SK-N-SH (cell line): ENCODE data around the gene SLC6A2.

ENCODE experiments used
- CHD2 ChIP-seq: fragments of 150-350 bp; IDR thresholded peaks from 2 replicates; pipeline ENCODE4 v1.6.1; 2018; ENCODE audit warnings: low read length; ENCODE audit not compliant: partially characterized antibody
- ELF1 ChIP-seq: IDR thresholded peaks from 2 replicates; pipeline ENCODE4 v1.4.0; 2012
- EP300 ChIP-seq, 2 experiments: IDR thresholded peaks; 2 replicates each; pipeline versions ENCODE4 v1.4.0 to v1.6.1; 2012; ENCODE audit warnings: borderline replicate concordance in 1 of 2, low read depth in 1 of 2, low read length in 1 of 2
- FOXM1 ChIP-seq: IDR thresholded peaks from 2 replicates; pipeline ENCODE4 v1.4.0; 2012; ENCODE audit warnings: low read depth, mild to moderate bottlenecking
- GABPA ChIP-seq: IDR thresholded peaks from 2 replicates; pipeline ENCODE4 v1.4.0; 2012; ENCODE audit warnings: low read depth, mild to moderate bottlenecking
- POLR2AphosphoS5 ChIP-seq: IDR thresholded peaks from 2 replicates; pipeline ENCODE4 v1.6.1; 2012; ENCODE audit warnings: low read depth, low read length
- RAD21 ChIP-seq: IDR thresholded peaks from 2 replicates; pipeline ENCODE4 v1.6.1; 2012; ENCODE audit warnings: mild to moderate bottlenecking, low read length
- TAF1 ChIP-seq: IDR thresholded peaks from 2 replicates; pipeline ENCODE4 v1.6.1; 2012; ENCODE audit warnings: low read depth, mild to moderate bottlenecking, low read length, moderate library complexity, borderline replicate concordance
- TF ChIP-seq, protein P1 (sequence below): fragments of 200-600 bp; sonication (generic); IDR thresholded peaks from 2 replicates; pipeline ENCODE4 v1.6.1; 2017; ENCODE audit warnings: antibody characterized with exemption, mild to moderate bottlenecking, moderate library complexity
- TF ChIP-seq, protein P2 (sequence below): IDR thresholded peaks from 2 replicates; pipeline ENCODE4 v1.6.1; 2012; ENCODE audit warnings: mild to moderate bottlenecking, low read depth, low read length, moderate library complexity
- TF ChIP-seq, protein P3 (sequence below): IDR thresholded peaks from 2 replicates; pipeline ENCODE4 v1.4.0; 2012; ENCODE audit warnings: low read depth
- TF ChIP-seq, protein P4 (sequence below): fragments of 150-350 bp; IDR thresholded peaks from 2 replicates; pipeline ENCODE4 v1.6.1; 2016; ENCODE audit warnings: mild to moderate bottlenecking, low read depth, low read length

- TF ChIP-seq, protein P1, sequence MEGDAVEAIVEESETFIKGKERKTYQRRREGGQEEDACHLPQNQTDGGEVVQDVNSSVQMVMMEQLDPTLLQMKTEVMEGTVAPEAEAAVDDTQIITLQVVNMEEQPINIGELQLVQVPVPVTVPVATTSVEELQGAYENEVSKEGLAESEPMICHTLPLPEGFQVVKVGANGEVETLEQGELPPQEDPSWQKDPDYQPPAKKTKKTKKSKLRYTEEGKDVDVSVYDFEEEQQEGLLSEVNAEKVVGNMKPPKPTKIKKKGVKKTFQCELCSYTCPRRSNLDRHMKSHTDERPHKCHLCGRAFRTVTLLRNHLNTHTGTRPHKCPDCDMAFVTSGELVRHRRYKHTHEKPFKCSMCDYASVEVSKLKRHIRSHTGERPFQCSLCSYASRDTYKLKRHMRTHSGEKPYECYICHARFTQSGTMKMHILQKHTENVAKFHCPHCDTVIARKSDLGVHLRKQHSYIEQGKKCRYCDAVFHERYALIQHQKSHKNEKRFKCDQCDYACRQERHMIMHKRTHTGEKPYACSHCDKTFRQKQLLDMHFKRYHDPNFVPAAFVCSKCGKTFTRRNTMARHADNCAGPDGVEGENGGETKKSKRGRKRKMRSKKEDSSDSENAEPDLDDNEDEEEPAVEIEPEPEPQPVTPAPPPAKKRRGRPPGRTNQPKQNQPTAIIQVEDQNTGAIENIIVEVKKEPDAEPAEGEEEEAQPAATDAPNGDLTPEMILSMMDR = no peak
- TF ChIP-seq EP300 (IDR thresholded peaks at IDR 0.05; ENCODE audit: borderline replicate concordance in 1 of 2, low read depth in 1 of 2, low read length in 1 of 2) (no peak), POLR2AphosphoS5 (no peak), GABPA (no peak), ELF1 (no peak), CHD2 (no peak), RAD21 (no peak), TAF1 (no peak), FOXM1 (no peak)
- TF ChIP-seq, protein P2, sequence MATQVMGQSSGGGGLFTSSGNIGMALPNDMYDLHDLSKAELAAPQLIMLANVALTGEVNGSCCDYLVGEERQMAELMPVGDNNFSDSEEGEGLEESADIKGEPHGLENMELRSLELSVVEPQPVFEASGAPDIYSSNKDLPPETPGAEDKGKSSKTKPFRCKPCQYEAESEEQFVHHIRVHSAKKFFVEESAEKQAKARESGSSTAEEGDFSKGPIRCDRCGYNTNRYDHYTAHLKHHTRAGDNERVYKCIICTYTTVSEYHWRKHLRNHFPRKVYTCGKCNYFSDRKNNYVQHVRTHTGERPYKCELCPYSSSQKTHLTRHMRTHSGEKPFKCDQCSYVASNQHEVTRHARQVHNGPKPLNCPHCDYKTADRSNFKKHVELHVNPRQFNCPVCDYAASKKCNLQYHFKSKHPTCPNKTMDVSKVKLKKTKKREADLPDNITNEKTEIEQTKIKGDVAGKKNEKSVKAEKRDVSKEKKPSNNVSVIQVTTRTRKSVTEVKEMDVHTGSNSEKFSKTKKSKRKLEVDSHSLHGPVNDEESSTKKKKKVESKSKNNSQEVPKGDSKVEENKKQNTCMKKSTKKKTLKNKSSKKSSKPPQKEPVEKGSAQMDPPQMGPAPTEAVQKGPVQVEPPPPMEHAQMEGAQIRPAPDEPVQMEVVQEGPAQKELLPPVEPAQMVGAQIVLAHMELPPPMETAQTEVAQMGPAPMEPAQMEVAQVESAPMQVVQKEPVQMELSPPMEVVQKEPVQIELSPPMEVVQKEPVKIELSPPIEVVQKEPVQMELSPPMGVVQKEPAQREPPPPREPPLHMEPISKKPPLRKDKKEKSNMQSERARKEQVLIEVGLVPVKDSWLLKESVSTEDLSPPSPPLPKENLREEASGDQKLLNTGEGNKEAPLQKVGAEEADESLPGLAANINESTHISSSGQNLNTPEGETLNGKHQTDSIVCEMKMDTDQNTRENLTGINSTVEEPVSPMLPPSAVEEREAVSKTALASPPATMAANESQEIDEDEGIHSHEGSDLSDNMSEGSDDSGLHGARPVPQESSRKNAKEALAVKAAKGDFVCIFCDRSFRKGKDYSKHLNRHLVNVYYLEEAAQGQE = no peak
- TF ChIP-seq, protein P3, sequence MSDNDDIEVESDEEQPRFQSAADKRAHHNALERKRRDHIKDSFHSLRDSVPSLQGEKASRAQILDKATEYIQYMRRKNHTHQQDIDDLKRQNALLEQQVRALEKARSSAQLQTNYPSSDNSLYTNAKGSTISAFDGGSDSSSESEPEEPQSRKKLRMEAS = no peak
- TF ChIP-seq, protein P4, sequence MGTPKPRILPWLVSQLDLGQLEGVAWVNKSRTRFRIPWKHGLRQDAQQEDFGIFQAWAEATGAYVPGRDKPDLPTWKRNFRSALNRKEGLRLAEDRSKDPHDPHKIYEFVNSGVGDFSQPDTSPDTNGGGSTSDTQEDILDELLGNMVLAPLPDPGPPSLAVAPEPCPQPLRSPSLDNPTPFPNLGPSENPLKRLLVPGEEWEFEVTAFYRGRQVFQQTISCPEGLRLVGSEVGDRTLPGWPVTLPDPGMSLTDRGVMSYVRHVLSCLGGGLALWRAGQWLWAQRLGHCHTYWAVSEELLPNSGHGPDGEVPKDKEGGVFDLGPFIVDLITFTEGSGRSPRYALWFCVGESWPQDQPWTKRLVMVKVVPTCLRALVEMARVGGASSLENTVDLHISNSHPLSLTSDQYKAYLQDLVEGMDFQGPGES = no peak
Observed at GRCh38 chr16:55671206-55671973, 15.6 kb downstream of the SLC6A2 start.
